ENCODE measurements around the gene EFNA3.

EFNA3 gene

DNA sequence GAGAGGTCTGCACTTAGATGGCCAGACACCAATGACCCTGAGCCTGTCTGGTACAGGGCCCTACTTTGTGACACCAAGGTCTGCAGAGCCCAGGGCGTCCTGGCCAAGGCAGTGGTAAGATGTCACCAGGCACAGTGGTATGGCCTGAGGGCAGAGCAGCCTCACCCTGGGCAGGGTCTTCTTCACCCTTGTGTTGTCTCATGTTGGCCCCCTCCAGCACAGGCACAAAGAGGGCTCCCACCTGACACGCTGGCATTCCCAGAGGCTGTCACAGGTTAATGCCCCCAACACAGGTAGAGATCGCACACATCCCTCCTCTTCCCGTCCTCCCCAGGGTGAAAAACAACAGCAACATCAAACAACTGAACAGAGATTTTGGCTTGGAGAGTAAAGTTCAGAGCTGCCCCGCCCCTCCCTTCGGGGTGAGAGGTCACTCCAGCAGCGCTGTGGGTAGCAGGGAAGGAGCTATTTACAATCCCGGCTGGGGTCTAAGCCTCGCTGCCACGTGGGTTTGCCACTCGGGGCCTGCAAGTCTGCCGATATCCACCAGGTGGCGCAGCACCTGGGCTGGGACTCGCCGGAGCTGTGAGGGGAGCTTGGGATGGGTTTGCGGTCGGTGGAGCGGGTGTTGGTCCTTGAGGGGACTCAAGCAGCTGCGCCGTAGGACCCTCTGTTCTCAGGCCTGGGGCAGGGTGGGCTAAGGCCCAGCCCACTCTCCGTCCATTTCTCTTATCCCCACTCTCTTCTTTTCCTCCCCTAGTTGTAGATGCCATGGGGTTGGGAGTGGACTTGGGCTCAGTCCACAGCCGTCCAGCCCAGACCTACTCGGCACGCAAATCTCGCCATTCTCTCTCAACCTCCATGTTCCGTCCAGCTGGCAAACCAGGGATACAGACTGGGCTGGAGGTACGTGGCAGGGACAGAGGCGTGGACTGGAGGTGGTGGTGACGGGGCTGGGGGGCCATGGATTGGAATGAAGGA, 12.7 kb downstream of the EFNA3 start:
- no peaks in the 10 kb centered on the region for H3K9me3 Mint-ChIP-seq
- H3K4me1 Mint-ChIP-seq (ENCODE audit: low read depth) = peaks cover 29% of the 10 kb centered on the region
- H3K27ac Mint-ChIP-seq = no peak overlapping the region
- intact Hi-C loops (cut with micrococcal nuclease) = loop anchor here (1.0 kb wide), 1 partner anchor 76 kb away; no protein-coding TSS in a partner anchor
- H3K36me3 Mint-ChIP-seq (ENCODE audit: low read depth) = no peaks in the 10 kb centered on the region
- H3K4me3 Mint-ChIP-seq = no peak overlapping the region
- H3K27me3 Mint-ChIP-seq = peaks cover 58% of the 10 kb centered on the region

DNA sequence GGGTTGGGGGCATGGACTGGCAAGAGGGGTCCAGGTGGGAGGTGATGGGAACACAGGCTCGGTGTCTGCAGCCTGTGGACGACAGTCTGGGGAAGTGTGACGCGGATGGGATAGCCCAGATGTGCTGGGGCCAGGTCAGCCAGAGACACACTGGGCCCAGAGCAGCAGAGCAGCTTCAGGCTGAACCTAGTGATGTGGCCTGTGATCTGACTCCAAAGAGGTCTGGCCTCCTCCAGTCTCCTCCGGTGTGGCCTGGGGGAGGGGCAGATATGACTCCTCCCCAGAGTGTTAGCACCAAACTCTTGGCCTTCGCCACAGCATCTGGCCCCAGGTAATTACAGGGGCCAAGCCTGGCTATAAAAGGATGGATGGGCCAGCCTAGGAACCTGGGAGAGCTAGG, 13.5 kb downstream of the EFNA3 start:
- H3K27me3 Mint-ChIP-seq = peaks cover 64% of the 10 kb centered on the region
- no peak overlapping the region for H3K4me3 Mint-ChIP-seq
- peaks cover 22% of the 10 kb centered on the region for H3K4me1 Mint-ChIP-seq (ENCODE audit: low read depth)
- no peaks in the 10 kb centered on the region for H3K36me3 Mint-ChIP-seq (ENCODE audit: low read depth)
- intact Hi-C loops (cut with micrococcal nuclease) = no loop called here
- H3K9me3 Mint-ChIP-seq = no peaks in the 10 kb centered on the region
- no peak overlapping the region for H3K27ac Mint-ChIP-seq

DNA sequence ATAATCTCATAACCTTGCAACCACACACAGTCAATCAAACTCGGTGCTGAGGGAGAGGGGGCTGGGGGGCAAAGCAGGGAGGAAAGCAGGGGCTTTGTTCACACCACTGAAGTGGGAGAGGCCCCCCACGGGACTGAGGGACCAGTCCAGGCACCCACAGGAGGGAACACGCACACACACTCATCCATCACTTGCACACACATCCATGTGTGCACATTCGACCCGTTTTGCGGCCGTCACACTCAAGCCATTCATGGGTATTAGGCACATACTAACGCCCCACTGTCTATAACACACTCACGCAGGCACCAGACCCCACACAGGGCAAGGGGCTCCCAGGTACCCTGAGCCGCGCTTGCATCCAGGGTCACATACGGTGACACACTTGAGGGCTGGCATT, 14.0 kb downstream of the EFNA3 start:
- Mint-ChIP-seq H3K27me3 (peaks cover 65% of the 10 kb centered on the region), H3K4me1 (ENCODE audit: low read depth) (peaks cover 20% of the 10 kb centered on the region), H3K9me3 (no peaks in the 10 kb centered on the region), H3K36me3 (ENCODE audit: low read depth) (no peaks in the 10 kb centered on the region), H3K4me3 (no peak overlapping the region), H3K27ac (no peak overlapping the region)
- intact Hi-C loops (cut with micrococcal nuclease) = no loop called here

DNA sequence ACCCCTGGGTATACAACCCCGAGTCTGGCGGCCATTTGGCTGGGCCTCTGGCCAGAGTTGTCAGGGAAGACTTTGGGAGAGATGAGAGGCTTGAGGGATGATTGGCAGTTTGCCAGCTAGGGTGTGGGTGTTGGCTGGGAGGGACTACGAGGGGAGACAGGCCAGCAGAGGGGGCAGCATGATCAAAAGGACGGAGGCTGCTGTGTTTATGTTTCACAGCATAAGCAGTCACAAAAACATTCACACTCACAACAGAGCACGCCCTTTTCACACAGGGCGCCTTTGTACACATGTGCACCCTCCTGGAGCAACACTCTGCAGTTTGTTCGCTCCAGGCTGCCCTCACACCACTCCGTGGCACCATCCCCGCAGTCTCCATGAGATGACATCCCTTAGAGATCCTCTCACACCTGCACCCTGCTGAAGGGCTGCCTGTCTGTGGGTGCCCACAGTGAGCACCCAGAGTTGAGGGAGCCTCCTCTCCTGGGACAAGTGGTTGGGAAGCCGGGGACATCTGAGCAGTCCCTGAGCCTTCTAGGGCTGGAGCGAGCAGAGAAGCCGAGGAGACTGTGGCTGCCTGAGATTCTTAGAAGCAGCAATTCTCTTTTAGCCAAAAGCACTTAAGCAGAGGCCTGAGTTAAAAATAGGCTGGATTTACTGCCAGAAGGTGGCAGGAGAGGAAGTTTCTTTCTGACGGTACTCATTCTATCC, 15.4 kb downstream of the EFNA3 start:
- intact Hi-C loops (cut with micrococcal nuclease) = no loop called here
- no peak overlapping the region for H3K27ac Mint-ChIP-seq

DNA sequence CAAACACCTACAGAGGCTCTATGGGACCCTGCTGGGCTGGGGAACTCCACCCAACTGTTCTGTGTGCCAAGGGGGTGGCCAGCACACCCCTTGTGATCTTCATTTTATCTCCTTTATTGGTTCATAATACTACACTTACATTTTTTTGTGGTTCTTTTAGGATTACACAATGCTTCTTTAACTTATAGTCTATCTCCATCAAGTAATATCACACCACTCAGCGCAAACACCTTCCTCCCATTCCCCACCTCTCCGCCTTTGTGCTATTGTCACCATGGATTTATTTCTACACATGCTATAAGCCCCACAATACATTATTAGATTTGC, 15.9 kb downstream of the EFNA3 start:
- intact Hi-C loops (cut with micrococcal nuclease) = no loop called here
- peaks cover 69% of the 10 kb centered on the region for H3K27me3 Mint-ChIP-seq
- no peak overlapping the region for H3K27ac Mint-ChIP-seq
- H3K9me3 Mint-ChIP-seq = no peaks in the 10 kb centered on the region
- no peaks in the 10 kb centered on the region for H3K36me3 Mint-ChIP-seq (ENCODE audit: low read depth)
- peaks cover 20% of the 10 kb centered on the region for H3K4me1 Mint-ChIP-seq (ENCODE audit: low read depth)
- no peak overlapping the region for H3K4me3 Mint-ChIP-seq

More for the DNA sequence above, 15.4 kb downstream of the EFNA3 start:
- H3K9me3 Mint-ChIP-seq = no peaks in the 10 kb centered on the region
- H3K36me3 Mint-ChIP-seq (ENCODE audit: low read depth) = no peaks in the 10 kb centered on the region
- no peak overlapping the region for H3K4me3 Mint-ChIP-seq
- H3K27me3 Mint-ChIP-seq = peaks cover 68% of the 10 kb centered on the region
- H3K4me1 Mint-ChIP-seq (ENCODE audit: low read depth) = peaks cover 20% of the 10 kb centered on the region

DNA sequence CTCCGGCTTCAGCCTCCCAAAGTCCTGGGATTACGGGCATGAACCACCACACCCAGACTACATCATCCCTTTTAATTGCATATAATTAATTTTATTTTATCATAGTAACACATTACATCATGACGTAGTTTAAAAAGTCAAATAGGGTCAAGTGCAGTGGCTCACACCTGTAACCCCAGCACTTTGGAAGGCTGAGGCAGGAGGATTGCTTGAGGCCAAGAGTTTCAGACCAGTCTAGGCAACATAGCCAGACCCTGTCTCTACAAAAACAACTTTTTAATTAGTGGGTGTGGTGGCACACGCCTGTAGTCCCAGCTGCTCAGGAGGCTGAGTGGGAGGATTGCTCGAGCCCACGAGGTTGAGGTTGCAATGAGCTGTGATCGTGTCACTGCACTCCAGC, 20.7 kb downstream of the EFNA3 start:
- Mint-ChIP-seq H3K27me3 (peaks cover 41% of the 10 kb centered on the region), H3K9me3 (no peaks in the 10 kb centered on the region), H3K36me3 (ENCODE audit: low read depth) (no peaks in the 10 kb centered on the region), H3K4me3 (no peak overlapping the region), H3K4me1 (ENCODE audit: low read depth) (peaks cover 23% of the 10 kb centered on the region), H3K27ac (no peak overlapping the region)
- intact Hi-C loops (cut with micrococcal nuclease) = no loop called here

DNA sequence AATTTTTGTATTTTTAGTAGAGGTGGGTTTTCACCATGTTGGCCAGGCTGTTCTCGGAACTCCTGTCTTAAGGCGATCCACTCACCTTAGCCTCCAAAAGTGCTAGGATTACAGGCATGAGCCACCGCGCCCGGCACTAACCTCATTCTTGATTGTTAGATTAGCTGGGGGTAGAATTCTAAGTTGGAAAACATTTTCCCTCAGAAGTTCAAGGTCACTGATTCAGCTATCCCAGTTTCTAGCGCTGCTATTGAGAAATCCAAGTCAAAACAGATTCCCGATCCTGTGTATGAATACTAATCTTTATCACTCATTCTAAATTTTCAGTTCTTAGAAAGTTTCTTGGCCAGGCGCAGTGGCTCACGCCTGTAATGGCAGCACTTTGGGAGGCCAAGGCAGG, 24.7 kb downstream of the EFNA3 start:
- H3K4me3 Mint-ChIP-seq = no peak overlapping the region
- intact Hi-C loops (cut with micrococcal nuclease) = loop anchor here (5.0 kb wide), 1 partner anchor 34 kb away; the partner anchor contains the start of gene SLC50A1
- H3K36me3 Mint-ChIP-seq (ENCODE audit: low read depth) = no peaks in the 10 kb centered on the region
- H3K27me3 Mint-ChIP-seq = peaks cover 26% of the 10 kb centered on the region
- H3K9me3 Mint-ChIP-seq = no peaks in the 10 kb centered on the region
- H3K4me1 Mint-ChIP-seq (ENCODE audit: low read depth) = peaks cover 37% of the 10 kb centered on the region
- no peak overlapping the region for H3K27ac Mint-ChIP-seq

DNA sequence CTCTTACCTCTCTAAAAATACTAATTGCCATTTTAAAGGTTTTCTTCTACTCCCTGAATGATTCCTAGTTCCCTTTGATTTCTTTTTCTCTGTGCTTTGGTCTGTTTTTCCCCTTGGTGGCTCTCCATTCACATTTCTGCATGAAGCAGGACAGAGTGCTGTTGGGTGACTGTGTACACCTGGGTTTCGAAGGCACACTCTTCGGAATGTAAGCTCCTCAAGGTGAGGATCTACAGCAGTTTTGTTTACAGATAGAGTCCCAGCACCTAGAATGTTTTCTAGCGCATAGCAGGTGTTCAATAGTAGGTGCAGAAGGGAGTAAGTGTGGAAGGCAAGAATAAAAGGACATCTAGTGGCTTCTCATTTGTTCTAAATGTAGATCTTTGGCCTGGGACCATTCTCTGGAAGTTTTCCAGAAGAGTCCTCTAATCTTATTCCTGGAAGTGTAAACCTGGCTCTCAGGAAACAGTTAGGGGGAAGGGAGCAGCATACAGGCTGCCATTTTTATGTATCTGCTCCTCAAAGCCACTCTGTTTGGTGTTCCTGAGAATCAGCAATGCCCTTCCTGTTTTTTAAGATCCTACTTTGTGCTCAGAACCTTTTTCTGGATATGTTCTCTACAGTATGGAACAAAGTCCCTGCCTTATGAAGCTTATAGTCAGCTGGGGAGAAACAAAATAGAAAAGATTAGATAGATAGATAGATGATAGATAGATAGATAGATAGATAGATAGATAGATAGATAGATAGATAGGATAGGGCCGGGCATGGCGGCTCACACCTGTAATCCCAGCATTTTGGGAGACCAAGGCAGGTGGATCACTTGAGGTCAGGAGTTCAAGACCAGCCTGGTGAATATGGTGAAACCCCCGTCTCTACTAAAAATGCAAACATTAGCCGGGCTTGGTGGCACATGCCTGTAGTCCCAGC, 26.2 kb downstream of the EFNA3 start:
- Mint-ChIP-seq H3K9me3 (no peaks in the 10 kb centered on the region), H3K4me3 (no peak overlapping the region), H3K27me3 (peaks cover 26% of the 10 kb centered on the region), H3K4me1 (ENCODE audit: low read depth) (peaks cover 37% of the 10 kb centered on the region), H3K36me3 (ENCODE audit: low read depth) (no peaks in the 10 kb centered on the region), H3K27ac (no peak overlapping the region)
- intact Hi-C loops (cut with micrococcal nuclease) = loop anchor here (5.0 kb wide), 1 partner anchor 32 kb away; the partner anchor contains the start of gene SLC50A1

DNA sequence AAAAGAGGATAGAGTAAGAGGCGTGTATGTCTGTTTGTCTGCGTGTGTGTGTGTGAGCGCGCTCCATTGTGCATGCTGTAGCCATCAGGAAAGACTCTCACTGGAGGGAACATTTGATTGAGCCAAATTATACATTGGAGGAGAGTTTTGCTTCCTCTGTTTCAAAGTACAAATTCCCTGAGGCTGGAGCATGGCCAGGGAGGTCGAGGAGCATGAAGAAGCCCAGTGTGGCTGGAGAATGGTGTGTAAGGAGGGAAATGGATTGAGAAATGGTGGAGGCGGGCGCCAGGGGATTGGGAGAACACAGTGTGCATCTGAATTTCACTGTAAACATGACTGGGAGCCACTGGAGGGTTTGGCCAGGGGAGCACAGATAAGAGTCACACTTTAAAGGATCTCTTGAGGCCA, 27.0 kb downstream of the EFNA3 start:
- H3K4me1 Mint-ChIP-seq (ENCODE audit: low read depth) = peaks cover 37% of the 10 kb centered on the region
- H3K4me3 Mint-ChIP-seq = no peak overlapping the region
- H3K9me3 Mint-ChIP-seq = no peaks in the 10 kb centered on the region
- peaks cover 24% of the 10 kb centered on the region for H3K27me3 Mint-ChIP-seq
- H3K36me3 Mint-ChIP-seq (ENCODE audit: low read depth) = no peaks in the 10 kb centered on the region
- intact Hi-C loops (cut with micrococcal nuclease) = no loop called here
- H3K27ac Mint-ChIP-seq = no peak overlapping the region

DNA sequence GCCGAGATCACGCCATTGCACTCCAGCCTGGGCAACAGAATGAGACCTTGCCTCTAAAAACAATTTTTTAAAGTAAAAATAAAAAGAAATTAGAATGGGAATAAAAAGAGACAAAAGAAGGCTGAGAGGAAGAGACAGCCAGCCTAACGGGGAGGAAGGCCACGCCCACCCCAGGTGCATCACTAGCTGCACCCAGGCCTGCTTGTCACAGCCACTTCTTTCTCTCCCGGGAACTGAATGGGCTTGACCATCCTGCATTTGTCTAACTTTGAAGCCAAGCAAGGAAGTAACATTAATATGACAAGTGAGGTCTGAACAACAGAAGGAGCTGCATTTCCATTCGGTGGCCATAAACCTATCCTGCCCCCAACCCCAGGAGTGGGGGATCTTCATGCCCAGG, 28.2 kb downstream of the EFNA3 start:
- Mint-ChIP-seq H3K4me3 (no peak overlapping the region), H3K36me3 (ENCODE audit: low read depth) (no peaks in the 10 kb centered on the region), H3K9me3 (no peaks in the 10 kb centered on the region), H3K4me1 (ENCODE audit: low read depth) (peaks cover 31% of the 10 kb centered on the region), H3K27me3 (peaks cover 27% of the 10 kb centered on the region), H3K27ac (no peak overlapping the region)
- intact Hi-C loops (cut with micrococcal nuclease) = no loop called here

DNA sequence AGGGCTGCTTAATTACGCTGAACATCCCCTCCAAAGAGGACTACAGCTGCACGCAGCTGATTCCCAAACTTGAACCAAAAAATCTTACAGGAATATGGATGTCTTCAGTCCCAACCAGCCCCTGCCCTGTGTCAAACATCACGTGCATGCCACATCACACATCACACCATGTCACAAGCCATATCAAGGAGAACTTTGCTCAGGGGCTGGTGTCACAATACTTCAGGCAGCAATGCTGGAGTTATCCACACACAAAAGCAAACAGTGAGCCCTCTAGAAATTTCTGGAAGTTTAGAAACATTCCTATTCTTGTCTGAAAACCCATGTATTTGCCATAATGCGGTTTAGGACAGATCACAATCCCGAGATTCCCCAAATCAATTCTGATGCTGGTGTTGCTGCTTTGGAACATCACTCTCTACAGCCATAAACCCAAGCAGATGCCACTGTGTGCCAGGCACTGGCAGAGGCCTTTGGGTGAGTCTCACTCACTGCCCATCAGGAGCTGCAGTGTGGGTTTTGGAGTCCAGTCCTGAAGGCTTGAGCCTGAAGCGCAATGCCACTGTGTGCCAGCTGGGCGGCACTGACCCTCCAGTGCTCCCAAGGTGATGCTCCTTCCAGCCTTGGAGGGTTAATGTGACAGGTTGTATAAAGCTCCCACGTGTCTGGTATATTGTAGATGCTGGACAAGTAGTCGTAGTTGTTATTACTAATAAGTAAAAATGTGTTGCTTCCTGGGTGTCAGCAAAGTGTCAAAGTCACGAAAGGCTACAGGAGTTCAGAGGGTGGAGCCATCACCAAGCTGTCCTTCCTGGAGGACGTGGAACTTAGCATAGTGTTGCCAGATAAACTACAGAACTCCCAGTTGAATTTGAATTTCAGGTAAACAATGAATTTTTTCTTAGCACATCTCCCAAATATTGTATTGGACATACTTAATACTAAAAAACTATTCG, 28.9 kb downstream of the EFNA3 start:
- H3K36me3 Mint-ChIP-seq (ENCODE audit: low read depth) = no peaks in the 10 kb centered on the region
- H3K27ac Mint-ChIP-seq = no peak overlapping the region
- H3K9me3 Mint-ChIP-seq = no peaks in the 10 kb centered on the region
- H3K27me3 Mint-ChIP-seq = peaks cover 28% of the 10 kb centered on the region
- peaks cover 29% of the 10 kb centered on the region for H3K4me1 Mint-ChIP-seq (ENCODE audit: low read depth)
- H3K4me3 Mint-ChIP-seq = no peak overlapping the region
- intact Hi-C loops (cut with micrococcal nuclease) = no loop called here

DNA sequence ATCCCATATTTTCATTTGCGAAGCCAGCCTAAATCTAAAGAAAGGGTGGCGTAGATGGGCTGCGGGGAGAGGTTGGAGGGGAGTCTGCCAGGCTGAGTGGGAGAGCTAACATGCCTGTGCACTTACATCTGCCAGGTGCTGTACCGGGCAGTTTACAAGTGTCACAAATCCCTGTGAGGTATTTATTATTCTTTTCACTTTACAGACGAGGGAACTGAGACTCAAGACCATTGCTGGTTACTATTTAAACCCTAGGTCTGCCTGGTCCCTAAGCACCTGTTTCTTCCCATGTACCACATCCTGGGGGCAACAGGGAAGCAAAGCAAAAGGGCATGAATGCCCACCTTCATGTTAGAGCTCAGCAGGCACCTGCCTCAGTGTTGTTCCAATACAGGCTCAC, 29.7 kb downstream of the EFNA3 start:
- no peak overlapping the region for H3K4me3 Mint-ChIP-seq
- intact Hi-C loops (cut with micrococcal nuclease) = no loop called here
- H3K27ac Mint-ChIP-seq = no peak overlapping the region
- peaks cover 25% of the 10 kb centered on the region for H3K4me1 Mint-ChIP-seq (ENCODE audit: low read depth)
- H3K27me3 Mint-ChIP-seq = peaks cover 31% of the 10 kb centered on the region
- H3K9me3 Mint-ChIP-seq = no peaks in the 10 kb centered on the region
- no peaks in the 10 kb centered on the region for H3K36me3 Mint-ChIP-seq (ENCODE audit: low read depth)

DNA sequence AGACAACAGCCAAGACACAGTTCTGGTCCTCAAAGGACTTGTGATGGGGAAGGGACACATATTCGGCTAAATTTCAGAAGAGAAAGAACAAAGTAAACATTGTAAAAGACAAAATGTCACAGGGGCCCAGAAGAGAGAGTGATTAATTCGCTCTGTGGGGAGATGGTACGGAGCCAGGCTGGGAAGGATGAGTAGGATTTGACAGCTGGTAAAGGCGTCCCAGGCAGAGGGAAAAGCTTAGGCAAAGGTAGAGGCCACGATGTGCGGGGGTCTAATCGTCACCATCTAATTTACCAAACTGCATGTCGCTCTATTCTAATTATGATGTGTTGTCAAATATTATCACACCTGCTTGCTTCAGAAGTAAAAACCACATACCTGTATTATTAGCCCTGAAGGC, 31.7 kb downstream of the EFNA3 start:
- Mint-ChIP-seq H3K4me1 (ENCODE audit: low read depth) (peaks cover 5% of the 10 kb centered on the region), H3K27ac (no peak overlapping the region), H3K27me3 (peaks cover 26% of the 10 kb centered on the region), H3K4me3 (no peak overlapping the region), H3K9me3 (no peaks in the 10 kb centered on the region), H3K36me3 (ENCODE audit: low read depth) (no peaks in the 10 kb centered on the region)
- intact Hi-C loops (cut with micrococcal nuclease) = no loop called here

Data from dendritic cell treated with granulocyte-macrophage colony-stimulating factor and Interleukin-4, amounts not matched to agents 40 ng/mL and 50 ng/mL, for 4 days (primary cell).